Neural cell (in vitro differentiated cells): Measurements from ENCODE around the gene NUP155.

Experiments
- EP300 ChIP-seq: fragments of 450-650 bp; conservative IDR thresholded peaks from 2 replicates; pipeline ENCODE4 v1.6.1; 2014; ENCODE audit warnings: antibody characterized with exemption, mild to moderate bottlenecking, moderate library complexity; ENCODE audit not compliant: poor library complexity, severe bottlenecking
- RAD21 ChIP-seq: fragments of 450-650 bp; conservative IDR thresholded peaks from 2 replicates; pipeline ENCODE4 v1.6.1; 2014; ENCODE audit warnings: antibody characterized with exemption, mild to moderate bottlenecking, moderate library complexity
- TAF1 ChIP-seq: IDR thresholded peaks from 2 replicates; pipeline ENCODE4 v1.6.1; 2012; ENCODE audit warnings: low read depth
- TF ChIP-seq, protein P1 (sequence below): fragments of 450-650 bp; IDR thresholded peaks from 2 replicates; pipeline ENCODE4 v1.5.1; 2014; ENCODE audit warnings: antibody characterized with exemption, mild to moderate bottlenecking, moderate library complexity; ENCODE audit not compliant: poor library complexity, severe bottlenecking

DNA sequence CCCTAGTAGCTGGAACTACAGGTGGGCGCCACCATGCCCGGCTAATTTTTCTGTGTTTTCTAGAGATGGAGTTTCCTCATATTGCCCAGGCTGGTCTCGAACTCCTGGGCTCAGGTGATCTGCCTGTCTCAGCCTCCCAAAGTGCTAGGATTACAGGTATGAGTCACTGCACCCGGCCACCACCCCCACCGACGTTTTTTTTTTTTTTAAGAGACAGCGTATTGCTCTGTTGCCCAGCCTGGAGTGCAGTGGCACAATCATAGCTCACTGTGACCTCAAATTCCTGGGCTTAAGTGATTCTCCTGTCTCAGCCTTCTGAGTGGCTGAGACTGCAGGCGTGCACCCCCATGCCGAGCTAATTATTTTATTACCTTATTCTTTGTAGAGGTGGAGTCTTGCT is 46.4 kb upstream of the NUP155 start:
- TF ChIP-seq EP300 = no peak
- TF ChIP-seq, protein P1, sequence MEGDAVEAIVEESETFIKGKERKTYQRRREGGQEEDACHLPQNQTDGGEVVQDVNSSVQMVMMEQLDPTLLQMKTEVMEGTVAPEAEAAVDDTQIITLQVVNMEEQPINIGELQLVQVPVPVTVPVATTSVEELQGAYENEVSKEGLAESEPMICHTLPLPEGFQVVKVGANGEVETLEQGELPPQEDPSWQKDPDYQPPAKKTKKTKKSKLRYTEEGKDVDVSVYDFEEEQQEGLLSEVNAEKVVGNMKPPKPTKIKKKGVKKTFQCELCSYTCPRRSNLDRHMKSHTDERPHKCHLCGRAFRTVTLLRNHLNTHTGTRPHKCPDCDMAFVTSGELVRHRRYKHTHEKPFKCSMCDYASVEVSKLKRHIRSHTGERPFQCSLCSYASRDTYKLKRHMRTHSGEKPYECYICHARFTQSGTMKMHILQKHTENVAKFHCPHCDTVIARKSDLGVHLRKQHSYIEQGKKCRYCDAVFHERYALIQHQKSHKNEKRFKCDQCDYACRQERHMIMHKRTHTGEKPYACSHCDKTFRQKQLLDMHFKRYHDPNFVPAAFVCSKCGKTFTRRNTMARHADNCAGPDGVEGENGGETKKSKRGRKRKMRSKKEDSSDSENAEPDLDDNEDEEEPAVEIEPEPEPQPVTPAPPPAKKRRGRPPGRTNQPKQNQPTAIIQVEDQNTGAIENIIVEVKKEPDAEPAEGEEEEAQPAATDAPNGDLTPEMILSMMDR = no peak
- TF ChIP-seq RAD21 = no peak
- TF ChIP-seq TAF1 = no peak
